GM21786 (cell line): Measurements from ENCODE around the gene IFT122.

Experiments used
- ATAC-seq: cut with Tn5 transposase; IDR thresholded peaks from one replicate; pipeline ENCODE4 v1.9.1; 2021; ENCODE audit not compliant: unreplicated experiment

The IFT122 gene

DNA sequence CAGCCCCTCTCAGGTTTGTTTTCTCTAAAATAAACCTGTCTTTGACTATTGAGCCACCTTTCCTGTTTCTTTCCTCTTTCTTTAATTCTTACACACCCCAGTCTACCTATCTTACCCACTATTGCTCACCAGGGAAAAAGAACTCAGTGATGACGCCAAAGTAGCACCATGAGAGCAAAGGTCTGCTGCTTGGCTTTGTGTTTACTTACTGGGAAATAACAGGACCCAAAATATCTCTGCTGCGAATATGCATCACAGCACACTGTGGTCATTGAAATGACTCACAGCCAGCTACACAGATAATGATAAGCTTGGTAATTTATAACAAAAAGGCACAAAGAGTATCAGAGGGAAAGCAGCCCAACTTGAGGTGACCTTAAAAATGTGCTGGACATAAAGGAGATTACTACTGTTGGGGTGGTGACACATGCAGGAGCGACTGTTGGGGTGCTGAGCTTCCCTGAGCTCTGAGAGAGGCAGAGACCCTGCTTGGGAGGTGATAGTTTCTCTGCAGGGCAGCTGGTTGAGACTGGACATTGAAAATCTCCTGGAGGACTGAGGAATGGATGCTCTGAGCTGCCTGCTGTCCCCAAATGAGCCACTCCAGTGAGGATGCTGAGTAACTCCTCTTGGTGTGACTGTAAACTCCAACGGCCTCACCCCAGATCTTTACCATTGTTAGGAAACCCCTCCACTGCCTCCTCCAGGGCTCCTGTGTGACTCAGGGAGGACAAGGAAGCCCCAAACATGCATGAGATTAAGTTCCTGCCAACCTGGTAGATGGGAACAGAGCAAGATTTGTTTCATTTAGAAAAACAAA, 26.1 kb upstream of the IFT122 start:
- peak; percentile 87 for ATAC-seq

DNA sequence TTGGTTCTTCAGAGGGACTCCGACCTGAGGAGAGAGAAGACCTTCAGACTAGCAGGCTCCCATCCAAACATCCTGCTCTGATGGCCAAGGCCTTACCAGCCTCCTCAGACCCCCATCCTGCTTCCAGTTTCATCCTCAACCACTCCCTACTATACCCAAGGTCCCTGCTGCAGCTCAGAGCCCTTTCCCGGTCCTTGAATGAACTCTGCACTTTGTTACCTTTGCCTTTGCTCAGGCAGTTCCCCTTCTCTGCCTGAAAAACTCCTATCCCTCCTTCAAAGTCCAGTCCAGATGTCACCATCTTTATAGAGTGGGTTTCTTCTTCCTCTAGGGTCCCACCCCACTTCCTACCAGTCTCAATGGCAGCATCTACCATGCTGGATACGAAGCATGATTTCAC, 24.6 kb upstream of the IFT122 start:
- no peak for ATAC-seq

DNA sequence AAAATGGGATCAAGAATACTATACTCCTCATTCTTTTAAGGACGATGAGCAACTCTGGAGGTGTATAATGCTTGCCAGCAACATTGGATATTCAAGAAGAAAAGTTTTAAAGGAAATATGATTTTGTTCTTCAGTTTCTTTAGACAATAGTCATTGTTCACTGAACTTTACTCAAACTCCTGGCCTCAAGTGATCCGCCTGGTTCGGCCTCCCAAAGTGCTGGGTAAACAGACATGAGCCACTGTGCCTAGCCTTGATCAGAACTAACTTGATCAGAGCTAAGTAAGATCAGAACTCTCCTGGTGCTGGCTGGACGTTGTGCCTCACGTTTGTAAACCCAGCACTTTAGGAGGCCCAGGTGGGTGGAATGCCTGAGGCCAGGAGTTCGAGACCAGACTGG, 24.2 kb upstream of the IFT122 start:
- no peak for ATAC-seq

DNA sequence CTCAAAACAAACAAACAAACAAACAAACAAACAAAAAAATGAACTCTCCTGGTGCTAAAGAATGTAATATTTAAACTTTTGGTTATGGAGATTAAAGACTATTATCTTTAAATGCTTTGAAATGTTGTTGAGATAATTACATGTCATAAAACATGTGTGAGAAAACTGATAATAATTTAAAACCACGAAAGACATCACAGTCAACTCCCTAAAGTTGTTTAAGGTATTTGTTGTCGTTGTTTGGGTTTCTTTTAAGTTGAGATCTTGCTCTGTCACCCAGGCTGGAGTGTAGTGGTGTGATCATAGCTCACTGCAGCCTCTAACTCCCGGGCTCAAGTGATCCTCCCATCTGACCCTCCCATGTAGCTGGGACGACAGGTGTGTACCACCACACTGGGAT, 23.6 kb upstream of the IFT122 start:
- ATAC-seq = no peak

- no peak for ATAC-seq
Measured at GRCh38 chr3:129417326-129417725, 22.7 kb upstream of the IFT122 start.

GRCh38 chr3:129418041-129418973, 21.7 kb upstream of the IFT122 start:
- ATAC-seq = no peak

DNA sequence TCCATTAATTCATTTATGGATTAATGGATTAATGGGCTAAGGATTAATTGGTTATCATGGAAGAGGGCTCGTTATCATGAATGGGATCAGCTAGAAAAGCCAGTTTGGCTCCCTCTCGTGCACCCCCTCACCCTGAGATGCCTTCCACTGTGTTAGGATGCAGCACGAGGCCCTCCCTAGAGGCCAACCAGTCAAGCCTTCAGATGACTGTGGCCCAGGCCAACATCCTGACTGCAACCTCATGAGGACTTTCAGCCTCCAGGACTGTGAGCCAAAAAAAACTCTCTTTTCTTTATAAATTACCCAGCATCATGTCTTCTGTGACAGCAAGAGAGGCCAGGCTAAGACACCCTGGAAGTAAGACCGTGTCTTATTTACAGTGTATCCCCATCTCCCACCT, 20.5 kb upstream of the IFT122 start:
- ATAC-seq = no peak

DNA sequence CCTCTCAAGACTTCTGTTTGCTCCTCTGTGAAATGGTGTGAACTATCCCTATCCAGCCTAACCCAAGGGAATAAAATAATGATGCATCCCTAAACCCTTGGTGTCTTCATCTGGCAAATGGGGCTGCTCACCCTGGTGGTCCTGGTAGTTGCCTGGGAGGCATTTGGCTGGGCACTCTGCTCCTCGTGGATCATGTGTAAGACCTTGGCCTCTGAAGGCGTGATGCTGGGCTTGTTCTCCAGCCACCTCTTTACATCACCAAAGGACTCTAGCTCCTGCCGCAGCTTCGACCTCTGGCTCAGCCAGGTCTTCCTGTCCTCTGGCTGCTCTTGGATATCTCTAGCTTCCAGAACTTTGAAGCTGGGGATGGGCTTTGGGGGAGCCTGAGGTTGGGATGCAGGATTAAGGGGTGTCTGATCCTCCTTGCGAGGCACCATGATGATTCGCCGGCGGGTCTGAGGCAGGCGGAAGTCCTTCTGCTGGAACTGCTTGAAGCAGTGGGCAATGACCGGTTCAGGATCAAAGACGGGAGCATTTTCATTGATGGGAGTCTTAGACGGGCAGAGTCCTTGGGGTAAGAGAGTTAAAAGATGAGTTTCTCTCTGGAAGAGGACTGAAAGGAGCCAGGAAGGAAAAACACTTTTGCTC, 18.7 kb upstream of the IFT122 start:
- ATAC-seq = no peak

DNA sequence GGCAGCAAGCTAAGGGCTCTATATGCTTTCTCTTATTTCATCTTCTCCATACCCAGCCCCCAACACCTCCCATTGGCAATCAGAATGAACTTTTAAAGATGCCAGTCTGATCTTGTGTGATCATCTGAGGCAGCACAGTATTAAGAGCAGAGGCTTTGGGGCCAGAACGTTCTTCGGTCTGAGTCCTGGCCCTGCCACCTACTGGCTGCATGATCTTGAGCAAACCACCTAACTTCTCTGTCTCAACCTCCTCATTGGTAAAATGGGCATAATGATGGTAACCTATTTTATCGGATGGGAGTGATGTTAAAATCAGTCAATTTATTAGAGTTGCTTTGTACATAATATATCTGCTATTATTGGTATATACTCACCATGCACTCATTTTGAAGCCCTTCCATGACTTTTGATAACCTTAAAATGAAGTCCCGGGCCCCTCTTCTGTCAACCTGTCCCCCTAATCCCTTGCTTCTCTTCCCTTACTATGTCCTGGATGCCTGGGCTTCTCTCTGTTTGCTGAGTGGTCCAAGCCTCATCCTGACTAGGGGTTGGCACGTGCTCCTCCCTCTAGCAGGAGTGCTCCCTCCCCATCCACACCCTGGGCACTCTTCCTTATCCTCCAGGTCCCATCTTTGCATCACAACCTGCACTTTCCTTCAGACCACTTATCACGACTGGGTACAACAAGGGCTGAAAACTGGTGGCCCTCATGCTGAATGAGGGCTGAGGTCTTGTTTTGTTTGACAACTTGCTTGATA, 17.9 kb upstream of the IFT122 start:
- no peak for ATAC-seq

GRCh38 chr3:129422897-129423296, 17.1 kb upstream of the IFT122 start:
- no peak for ATAC-seq

GRCh38 chr3:129424185-129424841, 15.7 kb upstream of the IFT122 start:
- ATAC-seq = peak; percentile 74

DNA sequence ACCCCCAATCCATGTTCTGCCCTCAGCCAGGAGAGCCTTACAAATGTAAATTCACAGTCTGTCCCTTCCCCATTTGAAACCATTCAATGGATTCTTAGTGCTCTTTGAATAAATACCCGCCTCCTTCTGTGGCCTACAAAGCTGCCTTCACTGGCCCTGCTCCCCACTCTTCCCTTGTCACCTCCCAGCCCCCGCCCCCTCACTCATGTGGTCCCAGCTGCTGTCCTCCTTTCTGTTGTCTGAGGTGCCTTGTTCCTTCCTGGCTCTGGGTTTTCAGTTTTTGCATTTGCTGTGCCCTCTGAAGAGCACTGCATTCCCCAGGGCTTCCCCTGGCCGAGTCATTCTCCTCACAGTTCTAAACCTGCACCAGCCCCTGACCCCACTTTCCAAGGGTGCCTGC, 14.8 kb upstream of the IFT122 start:
- no peak for ATAC-seq

DNA sequence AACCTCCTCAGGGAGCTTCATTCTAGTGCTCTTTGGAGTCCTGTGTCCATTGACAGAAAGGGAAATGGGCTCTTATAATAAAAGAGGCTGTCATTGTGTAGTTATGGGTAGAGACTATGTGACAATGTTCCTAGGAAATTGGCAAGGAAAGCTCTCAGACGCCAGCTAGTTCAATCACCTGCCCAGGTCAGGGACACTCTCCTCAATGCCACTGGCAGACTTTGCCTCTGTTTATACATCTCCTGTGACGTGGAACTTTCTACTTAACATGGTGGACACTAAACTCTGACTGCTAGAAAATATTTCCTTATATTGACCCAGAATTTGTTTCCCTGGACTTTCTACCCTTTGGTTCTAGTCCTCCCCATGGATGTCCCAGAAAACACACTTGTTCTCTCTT, 14.4 kb upstream of the IFT122 start:
- no peak for ATAC-seq

- ATAC-seq = no peak
Measured at GRCh38 chr3:129428007-129428375, 12.0 kb upstream of the IFT122 start.

GRCh38 chr3:129428376-129429079, 11.5 kb upstream of the IFT122 start, which contains the start of gene EFCAB12:
Gene EFCAB12 (minus strand): TSS chr3:129428636. CDS start chr3:129428488, 148 bp downstream.
- peak; percentile 86 for ATAC-seq

GRCh38 chr3:129429080-129429451, 11.0 kb upstream of the IFT122 start:
- no peak for ATAC-seq

DNA sequence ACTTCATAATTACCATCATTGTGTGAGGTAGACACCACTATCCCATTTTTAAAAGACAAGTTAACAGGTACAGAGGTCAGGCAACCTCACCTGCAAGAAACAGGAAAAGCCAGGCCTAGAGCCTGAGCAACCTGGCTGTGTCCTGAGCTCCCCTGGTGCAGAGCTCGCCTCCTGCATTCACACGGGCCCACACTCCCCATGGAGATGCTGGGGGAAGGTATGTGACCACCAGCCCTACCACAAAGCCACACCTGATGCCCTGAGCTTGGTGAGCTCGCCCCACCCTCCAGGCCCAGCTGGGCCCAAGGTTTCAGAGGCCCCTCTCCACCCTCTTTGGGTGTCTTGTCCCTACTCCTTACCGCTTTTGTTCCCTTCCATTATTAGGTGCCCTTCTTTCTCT, 10.4 kb upstream of the IFT122 start:
- no peak for ATAC-seq

GRCh38 chr3:129432036-129432435, 8.0 kb upstream of the IFT122 start:
- ATAC-seq = no peak

- ATAC-seq = no peak
Measured at GRCh38 chr3:129432671-129433070, 7.4 kb upstream of the IFT122 start.

GRCh38 chr3:129433565-129433964, 6.5 kb upstream of the IFT122 start:
- ATAC-seq = no peak
